Lower leg skin (tissue), 3 donors: Measurements from ENCODE around the gene RERE.

Experiments
- CTCF ChIP-seq, 3 donors: fragments of 450-650 bp; IDR thresholded peaks; one replicate each; pipeline ENCODE4 v1.5.1; 2016; ENCODE audit warnings: antibody characterized with exemption in 3 of 3, mild to moderate bottlenecking in 3 of 3, moderate library complexity in 2 of 3
- POLR2A ChIP-seq, 2 donors: fragments of 450-650 bp; IDR thresholded peaks; one replicate each; pipeline ENCODE4 v1.6.1; 2016 to 2017; ENCODE audit warnings: antibody characterized with exemption in 2 of 2, mild to moderate bottlenecking in 1 of 2, moderate library complexity in 1 of 2

- TF ChIP-seq CTCF (IDR thresholded peaks at IDR 0.05) (no peak), POLR2A (IDR thresholded peaks at IDR 0.05) (no peak)
These were observed 478.2 kb downstream of the RERE start for GRCh38 chr1:8339203-8339600.
